HG03175 (cell line): ENCODE data around the gene TMBIM4.
"Not testable (repeated sequence)": the region's sequence is repeated elsewhere in the genome, so short reads cannot be mapped to it uniquely, and the experiment has no call there.

Source experiments
- ATAC-seq: cut with Tn5 transposase; IDR thresholded peaks from one replicate; pipeline ENCODE4 v1.9.1; 2021; ENCODE audit warnings: mild to moderate bottlenecking, moderate library complexity; ENCODE audit not compliant: unreplicated experiment

TMBIM4 gene

GRCh38 chr12:66187036-66187435 is 17.2 kb upstream of the TMBIM4 start:
- no peak for ATAC-seq

DNA sequence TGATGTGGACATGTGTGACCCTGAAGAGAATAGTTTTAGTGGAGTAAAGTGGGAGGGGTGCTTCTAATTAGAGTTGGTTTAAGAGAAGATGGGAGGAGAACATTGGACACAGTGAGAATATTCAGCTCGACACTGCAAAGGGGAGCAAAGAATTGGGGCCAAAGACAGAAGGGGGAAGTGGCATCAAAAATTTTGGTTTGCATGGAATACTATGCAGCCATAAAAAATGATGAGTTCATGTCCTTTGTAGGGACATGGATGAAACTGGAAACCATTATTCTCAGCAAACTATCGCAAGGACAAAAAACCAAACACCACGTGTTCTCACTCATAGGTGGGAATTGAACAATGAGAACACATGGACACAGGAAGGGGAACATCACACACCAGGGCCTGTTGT is 15.0 kb upstream of the TMBIM4 start:
- ATAC-seq, result not testable (repeated sequence)

- ATAC-seq, result no peak
Measured at GRCh38 chr12:66182956-66183355, 13.2 kb upstream of the TMBIM4 start.

GRCh38 chr12:66176105-66176900 is 6.5 kb upstream of the TMBIM4 start:
- ATAC-seq, result no peak

- ATAC-seq, result not testable (repeated sequence)
Measured at GRCh38 chr12:66174391-66175325, 4.9 kb upstream of the TMBIM4 start.

DNA sequence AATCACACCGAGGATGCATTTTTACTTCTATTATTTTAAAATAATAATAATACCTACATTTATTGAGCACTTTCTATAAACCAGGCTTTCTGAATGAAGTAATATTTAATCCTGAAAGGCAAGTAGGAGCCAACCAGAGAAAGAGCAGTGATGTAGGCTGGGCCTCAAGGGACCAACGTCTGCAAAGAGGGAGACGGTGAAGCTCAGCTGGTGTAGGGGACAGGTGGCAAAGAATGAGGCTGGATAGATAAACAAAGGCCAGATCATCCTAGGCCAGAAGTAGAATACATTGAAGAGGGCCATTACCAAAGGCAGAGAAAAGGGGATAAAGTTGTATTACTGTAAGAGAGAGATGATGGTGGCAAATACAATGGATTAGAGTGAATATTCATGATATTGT is 810 bp upstream of the TMBIM4 start:
- no peak for ATAC-seq

- no peak for ATAC-seq
Measured at GRCh38 chr12:66168410-66168809, 1.4 kb downstream of the TMBIM4 start.

GRCh38 chr12:66166561-66166960 is 3.2 kb downstream of the TMBIM4 start:
- ATAC-seq, result no peak

GRCh38 chr12:66165141-66165540 is 4.7 kb downstream of the TMBIM4 start:
- no peak for ATAC-seq

GRCh38 chr12:66164349-66164821 is 5.4 kb downstream of the TMBIM4 start:
- ATAC-seq, result no peak

GRCh38 chr12:66163289-66163688 is 6.5 kb downstream of the TMBIM4 start:
- ATAC-seq, result no peak

- ATAC-seq, result no peak
Measured at GRCh38 chr12:66162701-66163100, 7.1 kb downstream of the TMBIM4 start.

- no peak for ATAC-seq
Measured at GRCh38 chr12:66160704-66161103, 9.1 kb downstream of the TMBIM4 start.

- ATAC-seq, result no peak
Measured at GRCh38 chr12:66159123-66159522, 10.7 kb downstream of the TMBIM4 start.

GRCh38 chr12:66156654-66157053 is 13.1 kb downstream of the TMBIM4 start:
- no peak for ATAC-seq

DNA sequence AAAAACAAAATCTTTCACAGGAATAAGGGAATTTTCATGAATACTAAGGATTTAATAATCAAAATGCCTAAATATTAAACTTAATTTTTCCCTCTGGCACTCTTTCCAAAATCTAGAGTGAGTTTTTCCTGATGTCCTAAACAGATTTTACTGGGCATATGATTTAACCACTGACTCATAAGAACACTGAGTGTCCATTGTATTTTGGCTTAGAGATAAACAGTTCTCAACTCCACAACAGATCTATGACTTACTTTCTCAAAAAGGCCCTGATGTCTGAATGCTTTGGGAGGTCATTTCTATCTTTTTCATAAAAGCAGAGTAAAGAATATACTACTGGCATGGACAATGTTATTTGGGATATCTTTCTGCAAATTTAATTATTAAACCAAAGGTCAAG is 15.0 kb downstream of the TMBIM4 start:
- no peak for ATAC-seq

DNA sequence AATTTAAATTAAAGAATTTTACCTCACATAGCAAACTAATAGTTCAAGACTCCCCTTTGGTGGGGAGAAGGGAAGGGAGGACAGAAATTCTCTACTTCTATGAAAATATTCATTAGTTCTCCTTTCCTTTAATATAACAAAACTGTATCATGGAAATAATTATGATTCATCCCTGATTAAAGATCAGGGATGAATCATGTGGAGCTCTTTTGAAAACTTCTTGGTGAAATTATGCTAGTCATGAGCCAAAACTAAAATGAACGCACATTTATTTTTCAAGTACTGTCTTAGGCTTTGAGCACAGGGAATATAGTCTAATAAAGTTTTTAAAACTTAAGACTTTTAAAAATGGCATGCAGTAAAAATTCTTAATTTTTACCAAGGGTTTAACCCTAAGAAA is 17.1 kb downstream of the TMBIM4 start:
- no peak for ATAC-seq

- ATAC-seq, result no peak
Measured at GRCh38 chr12:66149702-66150398, 19.9 kb downstream of the TMBIM4 start.

DNA sequence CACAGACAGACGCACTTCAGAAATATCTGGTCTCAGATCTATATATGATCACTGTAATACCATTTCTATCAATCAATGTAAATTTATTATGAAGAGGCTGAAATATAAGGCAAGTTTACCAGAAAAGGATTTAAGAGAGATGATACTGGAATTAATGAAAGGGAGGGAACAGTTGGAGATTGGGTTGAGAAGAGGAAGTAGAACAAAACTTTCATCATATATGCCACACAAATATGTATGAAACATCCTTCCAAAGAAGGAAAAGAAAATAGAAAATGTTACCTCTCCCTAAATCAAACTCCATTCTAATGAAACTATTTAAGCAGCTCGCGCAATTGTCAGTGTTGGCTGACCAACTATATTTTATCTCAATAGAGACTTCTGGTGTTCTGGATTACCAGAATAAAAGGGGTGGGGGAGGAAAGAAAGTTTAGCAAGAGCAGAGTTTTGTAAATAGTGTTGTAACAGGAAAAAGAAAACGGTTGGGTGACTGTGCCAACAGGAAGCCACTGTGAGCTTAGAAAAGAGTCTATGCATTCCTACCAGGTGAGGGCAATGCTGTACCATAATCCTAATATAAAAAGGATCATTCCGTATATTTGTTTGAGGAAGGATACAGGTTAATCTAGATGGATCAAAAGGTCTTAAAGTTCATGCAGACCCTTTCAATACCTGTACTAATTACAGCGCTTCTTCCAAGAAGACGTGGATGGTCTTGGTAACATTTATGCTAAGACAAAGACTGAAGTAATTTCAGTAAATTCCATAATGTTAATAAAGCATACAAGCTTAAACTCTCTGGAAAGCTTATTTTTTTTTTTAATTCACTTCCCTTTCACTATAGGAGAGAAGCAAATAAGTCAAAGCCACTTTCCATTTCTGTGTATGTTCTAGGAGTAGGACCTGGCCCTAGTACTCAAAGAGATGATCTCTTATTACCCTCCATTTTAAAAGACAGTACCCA is 24.7 kb downstream of the TMBIM4 start:
- no peak for ATAC-seq

GRCh38 chr12:66143868-66144267 is 25.9 kb downstream of the TMBIM4 start:
- ATAC-seq, result no peak
